Breast epithelium (tissue), 3 donors: ENCODE results near the gene OR2G2.

Experiments used
- CTCF ChIP-seq, 3 donors: fragments of 450-650 bp; IDR thresholded peaks; one replicate each; pipeline ENCODE4 v1.5.1; 2016 to 2017; ENCODE audit warnings: antibody characterized with exemption in 3 of 3, mild to moderate bottlenecking in 3 of 3, moderate library complexity in 3 of 3
- POLR2A ChIP-seq: fragments of 450-650 bp; IDR thresholded peaks from one replicate; pipeline ENCODE4 v1.6.1; 2016; ENCODE audit warnings: antibody characterized with exemption, mild to moderate bottlenecking, moderate library complexity

- no peak for TF ChIP-seq POLR2A
- TF ChIP-seq CTCF (IDR thresholded peaks at IDR 0.05): no peak
Measured at GRCh38 chr1:247562198-247562597, 26.0 kb upstream of the OR2G2 start.
